BLaER1 (cell line): ENCODE measurements around the gene UNC45A.

Experiments
- H3K27ac ChIP-seq: shearing (Covaris generic); formaldehyde crosslinking; 2 replicates; pipeline ENCODE4 v1.8.1; 2022
- H3K27me3 ChIP-seq: shearing (Covaris generic); formaldehyde crosslinking; 2 replicates; pipeline ENCODE4 v1.8.1; 2022
- H3K36me3 ChIP-seq: shearing (Covaris generic); formaldehyde crosslinking; 2 replicates; pipeline ENCODE4 v1.8.1; 2022
- H3K4me1 ChIP-seq: shearing (Covaris generic); formaldehyde crosslinking; 2 replicates; pipeline ENCODE4 v1.8.1; 2022
- H3K4me2 ChIP-seq: shearing (Covaris generic); formaldehyde crosslinking; 2 replicates; pipeline ENCODE4 v1.8.1; 2022
- H3K4me3 ChIP-seq: shearing (Covaris generic); formaldehyde crosslinking; 2 replicates; pipeline ENCODE4 v1.8.1; 2022
- H3K9ac ChIP-seq: shearing (Covaris generic); formaldehyde crosslinking; 2 replicates; pipeline ENCODE4 v1.8.1; 2022
- H3K9me3 ChIP-seq: shearing (Covaris generic); formaldehyde crosslinking; 2 replicates; pipeline ENCODE4 v1.8.1; 2022
- H4K20me1 ChIP-seq: shearing (Covaris generic); formaldehyde crosslinking; 2 replicates; pipeline ENCODE4 v1.8.1; 2022
- Cebpa-rat ChIP-seq: shearing (Covaris generic); IDR thresholded peaks from 2 replicates; pipeline ENCODE4 v1.8.1; 2022

Gene UNC45A

DNA sequence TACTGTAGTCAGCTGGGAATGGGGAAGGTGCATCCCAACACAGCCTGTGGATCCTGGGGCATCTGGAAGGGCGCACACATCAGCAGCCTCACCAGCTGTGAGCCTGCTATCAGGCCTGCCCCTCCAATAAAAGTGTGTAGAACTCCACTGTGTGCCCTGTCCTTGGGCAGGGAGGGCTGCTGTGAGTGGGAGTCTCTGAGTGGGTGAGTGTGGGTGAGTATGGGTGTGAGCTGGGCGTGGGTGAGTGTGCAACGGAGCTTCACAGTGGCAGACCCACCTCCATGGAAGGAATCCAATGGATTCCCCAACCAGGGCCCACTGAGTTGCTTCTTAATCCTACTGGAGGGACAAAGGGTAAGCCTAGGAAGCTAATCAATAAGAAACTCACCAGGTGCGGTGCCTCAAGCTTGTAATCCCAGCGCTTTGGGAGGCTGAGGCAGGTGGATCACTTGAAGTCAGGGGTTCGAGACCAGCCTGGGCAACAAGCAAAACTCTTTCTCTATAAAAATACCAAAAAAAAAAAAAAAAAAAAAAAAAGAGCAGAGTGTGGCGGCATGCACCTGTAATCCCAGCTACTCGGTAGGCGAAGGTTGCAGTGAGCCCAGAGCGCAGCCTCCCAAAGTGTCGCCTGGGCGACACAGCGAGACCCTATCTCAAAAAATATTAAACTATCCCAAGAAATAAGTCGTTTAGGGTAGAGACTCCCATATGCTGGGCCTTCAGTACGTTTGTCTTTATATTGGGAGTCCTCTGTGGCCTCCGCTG lies 19.0 kb downstream of the UNC45A start:
- H3K4me3 ChIP-seq: peak overlapping the region; percentile 87
- no peak overlapping the region for H3K27ac ChIP-seq
- H3K27me3 ChIP-seq: no peaks in the 10 kb centered on the region
- H3K36me3 ChIP-seq: peaks cover 69% of the 10 kb centered on the region
- peaks cover 34% of the 10 kb centered on the region for H3K4me1 ChIP-seq
- H3K9ac ChIP-seq: no peak overlapping the region; the same call in 1 of the 2 replicates
- H4K20me1 ChIP-seq: peaks cover 38% of the 10 kb centered on the region
- TF ChIP-seq Cebpa-rat: no peak
- H3K4me2 ChIP-seq: peak overlapping the region; percentile 97
- H3K9me3 ChIP-seq: no peaks in the 10 kb centered on the region

- TF ChIP-seq Cebpa-rat: no peak
- peaks cover 38% of the 10 kb centered on the region for H4K20me1 ChIP-seq
- H3K4me1 ChIP-seq: peaks cover 39% of the 10 kb centered on the region
- no peaks in the 10 kb centered on the region for H3K9me3 ChIP-seq
- no peaks in the 10 kb centered on the region for H3K27me3 ChIP-seq
- H3K4me3 ChIP-seq: peak within 1 kb of the TSS; percentile 87
- peak within 1 kb of the TSS; percentile 95 for H3K9ac ChIP-seq
- H3K36me3 ChIP-seq: peaks cover 64% of the 10 kb centered on the region
- peak within 1 kb of the TSS; percentile 97 for H3K4me2 ChIP-seq
- peak within 1 kb of the TSS; percentile 97 for H3K27ac ChIP-seq
These were observed 19.9 kb downstream of the UNC45A start, which contains the start of gene RCCD1 for GRCh38 chr15:90954712-90955623. Gene RCCD1 (plus strand): TSS chr15:90954884. CDS start chr15:90956735, 1,851 bp downstream.

DNA sequence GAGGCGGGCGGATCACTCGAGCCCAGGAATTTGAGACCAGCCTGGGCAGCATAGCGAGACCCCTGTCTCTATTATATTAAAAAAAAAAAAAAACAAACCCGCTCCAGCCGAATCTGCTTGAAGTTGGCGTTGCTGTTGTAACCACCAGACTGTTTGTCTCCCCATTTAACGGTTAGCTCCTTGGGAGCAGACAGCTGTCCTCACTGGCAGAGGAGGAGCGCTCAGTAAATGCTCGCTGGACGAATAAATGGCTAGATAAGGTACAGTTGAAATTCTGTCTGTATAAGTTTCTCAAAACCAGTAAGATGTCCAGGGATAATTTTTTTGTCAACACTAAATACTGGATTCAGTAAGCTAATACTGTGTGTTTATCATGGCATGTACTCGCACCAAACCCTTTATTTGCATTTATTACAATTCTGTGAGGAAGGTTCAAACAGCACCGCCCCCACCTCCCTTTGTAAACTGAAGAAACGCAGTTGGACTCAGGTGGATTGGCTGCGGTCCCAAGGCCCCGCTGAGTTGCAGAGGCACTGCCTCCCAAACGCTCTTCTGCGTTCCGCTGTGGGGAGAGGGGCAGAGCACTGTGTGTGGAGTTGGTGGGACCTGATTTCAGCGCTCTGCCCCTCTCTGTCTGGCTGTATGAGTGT lies 20.7 kb downstream of the UNC45A start:
- peak overlapping the region; percentile 97 for H3K27ac ChIP-seq
- H3K4me1 ChIP-seq: peaks cover 45% of the 10 kb centered on the region
- H3K9me3 ChIP-seq: no peaks in the 10 kb centered on the region
- H3K36me3 ChIP-seq: peaks cover 64% of the 10 kb centered on the region
- peak overlapping the region; percentile 95 for H3K9ac ChIP-seq
- peak overlapping the region; percentile 97 for H3K4me2 ChIP-seq
- peaks cover 44% of the 10 kb centered on the region for H4K20me1 ChIP-seq
- peak overlapping the region; percentile 87 for H3K4me3 ChIP-seq
- no peak for TF ChIP-seq Cebpa-rat
- H3K27me3 ChIP-seq: no peaks in the 10 kb centered on the region

GRCh38 chr15:90956274-90957030 lies 21.4 kb downstream of the UNC45A start:
- TF ChIP-seq Cebpa-rat: no peak
- Histone ChIP-seq H3K9ac (peak overlapping the region; percentile 95), H3K36me3 (peaks cover 64% of the 10 kb centered on the region), H3K27ac (peak overlapping the region; percentile 97; the same call in 1 of the 2 replicates), H4K20me1 (peaks cover 51% of the 10 kb centered on the region), H3K4me1 (peaks cover 52% of the 10 kb centered on the region), H3K4me2 (peak overlapping the region; percentile 97), H3K9me3 (no peaks in the 10 kb centered on the region), H3K4me3 (peak overlapping the region; percentile 87), H3K27me3 (no peaks in the 10 kb centered on the region)

GRCh38 chr15:90957031-90957790 lies 22.1 kb downstream of the UNC45A start:
- Histone ChIP-seq H3K4me2 (peak overlapping the region; percentile 97), H3K27ac (no peak overlapping the region), H3K4me3 (peak overlapping the region; percentile 87), H3K9ac (0 out of 2 replicates have a peak overlapping the region, but pooled peaks have one; percentile 95), H3K27me3 (no peaks in the 10 kb centered on the region), H4K20me1 (peaks cover 52% of the 10 kb centered on the region), H3K36me3 (peaks cover 64% of the 10 kb centered on the region), H3K9me3 (no peaks in the 10 kb centered on the region), H3K4me1 (peaks cover 54% of the 10 kb centered on the region)
- no peak for TF ChIP-seq Cebpa-rat

DNA sequence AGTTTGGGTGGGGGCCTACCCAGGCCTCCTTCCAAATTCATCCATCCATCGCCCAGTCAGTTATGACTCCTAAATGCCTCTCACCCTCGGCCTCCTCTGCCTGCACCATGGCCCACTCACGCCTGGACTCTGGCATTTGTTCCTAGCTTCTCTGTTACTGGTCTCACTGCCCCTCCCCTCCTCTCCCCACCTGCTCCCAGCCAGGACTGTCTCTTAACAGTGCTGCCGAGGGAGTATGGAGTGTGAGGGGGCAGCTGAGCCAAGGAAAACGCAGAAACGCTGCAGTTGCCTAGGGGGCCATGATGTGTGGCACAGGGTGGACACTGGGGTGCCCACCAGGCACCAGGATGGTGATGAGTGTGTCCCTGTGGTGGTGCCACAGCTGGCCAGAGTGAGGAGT lies 22.7 kb downstream of the UNC45A start:
- Histone ChIP-seq H3K9ac (no peak overlapping the region), H3K4me3 (no peak overlapping the region), H3K9me3 (no peaks in the 10 kb centered on the region), H3K36me3 (peaks cover 64% of the 10 kb centered on the region), H3K4me1 (peaks cover 54% of the 10 kb centered on the region), H4K20me1 (peaks cover 52% of the 10 kb centered on the region), H3K27me3 (no peaks in the 10 kb centered on the region), H3K27ac (no peak overlapping the region), H3K4me2 (no peak overlapping the region)
- TF ChIP-seq Cebpa-rat: no peak

- Histone ChIP-seq H3K9ac (no peak overlapping the region), H4K20me1 (peaks cover 52% of the 10 kb centered on the region), H3K4me3 (no peak overlapping the region), H3K4me2 (no peak overlapping the region), H3K9me3 (no peaks in the 10 kb centered on the region), H3K27me3 (no peaks in the 10 kb centered on the region), H3K4me1 (peaks cover 53% of the 10 kb centered on the region), H3K27ac (no peak overlapping the region), H3K36me3 (peaks cover 64% of the 10 kb centered on the region)
- TF ChIP-seq Cebpa-rat: no peak
These were observed 24.0 kb downstream of the UNC45A start for GRCh38 chr15:90959028-90959595.

- peaks cover 52% of the 10 kb centered on the region for H4K20me1 ChIP-seq
- H3K4me3 ChIP-seq: no peak overlapping the region
- no peak overlapping the region for H3K27ac ChIP-seq
- H3K9ac ChIP-seq: 0 out of 2 replicates have a peak overlapping the region, but pooled peaks have one; percentile 42
- TF ChIP-seq Cebpa-rat: no peak
- H3K36me3 ChIP-seq: peaks cover 68% of the 10 kb centered on the region
- no peaks in the 10 kb centered on the region for H3K9me3 ChIP-seq
- peak overlapping the region; percentile 62 for H3K4me2 ChIP-seq
- peaks cover 48% of the 10 kb centered on the region for H3K4me1 ChIP-seq
- no peaks in the 10 kb centered on the region for H3K27me3 ChIP-seq
These were observed 24.8 kb downstream of the UNC45A start for GRCh38 chr15:90959894-90960293.
